Measurements from ENCODE around the gene KL.

Gene KL

GRCh38 chr13:33076001-33076992, 60.1 kb downstream of the KL start:
- Histone ChIP-seq H3K9ac (ENCODE audit: low read length) (no peak overlapping the region), H3K4me3 (ENCODE audit: low read length) (no peak overlapping the region), H3K36me3 (ENCODE audit: control insufficient read depth, insufficient read depth, low read length) (no peaks in the 10 kb centered on the region), H3K4me1 (ENCODE audit: control insufficient read depth, insufficient read depth, low read length) (no peaks in the 10 kb centered on the region), H3K27me3 (ENCODE audit: control insufficient read depth, insufficient read depth, low read length) (no peaks in the 10 kb centered on the region), H3K9me3 (ENCODE audit: control insufficient read depth, low read length) (no peaks in the 10 kb centered on the region)

- Histone ChIP-seq H3K27me3 (ENCODE audit: control insufficient read depth, insufficient read depth, low read length) (no peaks in the 10 kb centered on the region), H3K4me1 (ENCODE audit: control insufficient read depth, insufficient read depth, low read length) (no peaks in the 10 kb centered on the region), H3K4me3 (ENCODE audit: low read length) (no peak overlapping the region), H3K9ac (ENCODE audit: low read length) (no peak overlapping the region), H3K9me3 (ENCODE audit: control insufficient read depth, low read length) (no peaks in the 10 kb centered on the region), H3K36me3 (ENCODE audit: control insufficient read depth, insufficient read depth, low read length) (no peaks in the 10 kb centered on the region)
Observed at GRCh38 chr13:33078263-33078662, 62.0 kb downstream of the KL start.

- no peak overlapping the region for H3K9ac ChIP-seq (ENCODE audit: low read length)
Observed at GRCh38 chr13:33079960-33080359, 63.7 kb downstream of the KL start.

GRCh38 chr13:33080972-33081590, 64.9 kb downstream of the KL start:
- Histone ChIP-seq H3K4me3 (ENCODE audit: low read length) (no peak overlapping the region), H3K27me3 (ENCODE audit: control insufficient read depth, insufficient read depth, low read length) (no peaks in the 10 kb centered on the region), H3K36me3 (ENCODE audit: control insufficient read depth, insufficient read depth, low read length) (no peaks in the 10 kb centered on the region), H3K9me3 (ENCODE audit: control insufficient read depth, low read length) (no peaks in the 10 kb centered on the region), H3K9ac (ENCODE audit: low read length) (no peak overlapping the region), H3K4me1 (ENCODE audit: control insufficient read depth, insufficient read depth, low read length) (no peaks in the 10 kb centered on the region)

More at GRCh38 chr13:33079960-33080359, 63.7 kb downstream of the KL start:
- Histone ChIP-seq H3K4me3 (ENCODE audit: low read length) (no peak overlapping the region), H3K4me1 (ENCODE audit: control insufficient read depth, insufficient read depth, low read length) (no peaks in the 10 kb centered on the region), H3K9me3 (ENCODE audit: control insufficient read depth, low read length) (no peaks in the 10 kb centered on the region), H3K27me3 (ENCODE audit: control insufficient read depth, insufficient read depth, low read length) (no peaks in the 10 kb centered on the region), H3K36me3 (ENCODE audit: control insufficient read depth, insufficient read depth, low read length) (no peaks in the 10 kb centered on the region)

- no peaks in the 10 kb centered on the region for H3K9me3 ChIP-seq (ENCODE audit: control insufficient read depth, low read length)
- H3K9ac ChIP-seq (ENCODE audit: low read length) = no peak overlapping the region
- H3K4me3 ChIP-seq (ENCODE audit: low read length) = no peak overlapping the region
- H3K4me1 ChIP-seq (ENCODE audit: control insufficient read depth, insufficient read depth, low read length) = no peaks in the 10 kb centered on the region
- H3K27me3 ChIP-seq (ENCODE audit: control insufficient read depth, insufficient read depth, low read length) = no peaks in the 10 kb centered on the region
- H3K36me3 ChIP-seq (ENCODE audit: control insufficient read depth, insufficient read depth, low read length) = no peaks in the 10 kb centered on the region
Observed at GRCh38 chr13:33081666-33082065, 65.4 kb downstream of the KL start.

- no peak overlapping the region for H3K9ac ChIP-seq (ENCODE audit: low read length)
Observed at GRCh38 chr13:33083054-33083453, 66.8 kb downstream of the KL start.

GRCh38 chr13:33087091-33087490, 70.9 kb downstream of the KL start:
- H3K4me3 ChIP-seq (ENCODE audit: low read length) = no peak overlapping the region

More at GRCh38 chr13:33083054-33083453, 66.8 kb downstream of the KL start:
- Histone ChIP-seq H3K4me1 (ENCODE audit: control insufficient read depth, insufficient read depth, low read length) (no peaks in the 10 kb centered on the region), H3K9me3 (ENCODE audit: control insufficient read depth, low read length) (no peaks in the 10 kb centered on the region), H3K27me3 (ENCODE audit: control insufficient read depth, insufficient read depth, low read length) (no peaks in the 10 kb centered on the region), H3K36me3 (ENCODE audit: control insufficient read depth, insufficient read depth, low read length) (no peaks in the 10 kb centered on the region), H3K4me3 (ENCODE audit: low read length) (no peak overlapping the region)

GRCh38 chr13:33087790-33088189, 71.6 kb downstream of the KL start:
- Histone ChIP-seq H3K36me3 (ENCODE audit: control insufficient read depth, insufficient read depth, low read length) (no peaks in the 10 kb centered on the region), H3K4me3 (ENCODE audit: low read length) (no peak overlapping the region), H3K9ac (ENCODE audit: low read length) (no peak overlapping the region), H3K4me1 (ENCODE audit: control insufficient read depth, insufficient read depth, low read length) (no peaks in the 10 kb centered on the region), H3K9me3 (ENCODE audit: control insufficient read depth, low read length) (no peaks in the 10 kb centered on the region), H3K27me3 (ENCODE audit: control insufficient read depth, insufficient read depth, low read length) (no peaks in the 10 kb centered on the region)

More at GRCh38 chr13:33087091-33087490, 70.9 kb downstream of the KL start:
- Histone ChIP-seq H3K9me3 (ENCODE audit: control insufficient read depth, low read length) (no peaks in the 10 kb centered on the region), H3K27me3 (ENCODE audit: control insufficient read depth, insufficient read depth, low read length) (no peaks in the 10 kb centered on the region), H3K4me1 (ENCODE audit: control insufficient read depth, insufficient read depth, low read length) (no peaks in the 10 kb centered on the region), H3K36me3 (ENCODE audit: control insufficient read depth, insufficient read depth, low read length) (no peaks in the 10 kb centered on the region), H3K9ac (ENCODE audit: low read length) (no peak overlapping the region)

- H3K4me3 ChIP-seq (ENCODE audit: low read length) = no peak overlapping the region
- H3K9me3 ChIP-seq (ENCODE audit: control insufficient read depth, low read length) = no peaks in the 10 kb centered on the region
- H3K27me3 ChIP-seq (ENCODE audit: control insufficient read depth, insufficient read depth, low read length) = no peaks in the 10 kb centered on the region
- no peak overlapping the region for H3K9ac ChIP-seq (ENCODE audit: low read length)
- no peaks in the 10 kb centered on the region for H3K4me1 ChIP-seq (ENCODE audit: control insufficient read depth, insufficient read depth, low read length)
- no peaks in the 10 kb centered on the region for H3K36me3 ChIP-seq (ENCODE audit: control insufficient read depth, insufficient read depth, low read length)
Observed at GRCh38 chr13:33089311-33089710, 73.1 kb downstream of the KL start.

GRCh38 chr13:33090755-33091414, 74.7 kb downstream of the KL start:
- H3K9me3 ChIP-seq (ENCODE audit: control insufficient read depth, low read length) = no peaks in the 10 kb centered on the region
- no peaks in the 10 kb centered on the region for H3K27me3 ChIP-seq (ENCODE audit: control insufficient read depth, insufficient read depth, low read length)
- no peaks in the 10 kb centered on the region for H3K4me1 ChIP-seq (ENCODE audit: control insufficient read depth, insufficient read depth, low read length)
- H3K9ac ChIP-seq (ENCODE audit: low read length) = no peak overlapping the region
- H3K36me3 ChIP-seq (ENCODE audit: control insufficient read depth, insufficient read depth, low read length) = no peaks in the 10 kb centered on the region
- H3K4me3 ChIP-seq (ENCODE audit: low read length) = no peak overlapping the region

- no peak overlapping the region for H3K9ac ChIP-seq (ENCODE audit: low read length)
- H3K4me3 ChIP-seq (ENCODE audit: low read length) = no peak overlapping the region
- H3K9me3 ChIP-seq (ENCODE audit: control insufficient read depth, low read length) = no peaks in the 10 kb centered on the region
- H3K36me3 ChIP-seq (ENCODE audit: control insufficient read depth, insufficient read depth, low read length) = no peaks in the 10 kb centered on the region
- H3K4me1 ChIP-seq (ENCODE audit: control insufficient read depth, insufficient read depth, low read length) = no peaks in the 10 kb centered on the region
- no peaks in the 10 kb centered on the region for H3K27me3 ChIP-seq (ENCODE audit: control insufficient read depth, insufficient read depth, low read length)
Observed at GRCh38 chr13:33091415-33091774, 75.2 kb downstream of the KL start.
